NCI-H345 treated with DMSO at 0.1 percent for 48 hours (cell line): Measurements from ENCODE around the gene RPS3.
"Not testable (repeated sequence)": the region's sequence is repeated elsewhere in the genome, so short reads cannot be mapped to it uniquely, and the experiment has no call there.

Experiments
- DNase-seq: peaks from one replicate; lab custom pipeline; 2025; ENCODE audit not compliant: unreplicated experiment; lab: John Stamatoyannopoulos, UW

RPS3 gene

DNA sequence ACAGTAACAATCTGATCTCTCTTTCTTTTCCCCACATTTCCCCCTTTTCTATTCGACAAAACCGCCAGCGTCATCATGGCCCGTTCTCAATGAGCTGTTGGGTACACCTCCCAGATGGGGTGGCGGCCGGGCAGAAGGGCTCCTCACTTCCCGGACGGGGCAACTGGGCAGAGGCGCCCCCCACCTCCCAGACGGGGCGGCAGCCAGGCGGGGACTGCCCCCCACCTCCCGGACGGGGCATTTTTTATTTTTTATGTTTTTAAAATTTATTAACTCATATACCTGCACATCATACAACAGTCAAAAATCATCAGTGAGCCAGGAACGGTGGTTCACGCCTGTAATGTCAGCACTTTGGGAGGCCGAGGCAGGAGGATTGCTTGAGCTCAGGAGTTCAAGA lies 20.5 kb upstream of the RPS3 start:
- not testable (repeated sequence) for DNase-seq

DNA sequence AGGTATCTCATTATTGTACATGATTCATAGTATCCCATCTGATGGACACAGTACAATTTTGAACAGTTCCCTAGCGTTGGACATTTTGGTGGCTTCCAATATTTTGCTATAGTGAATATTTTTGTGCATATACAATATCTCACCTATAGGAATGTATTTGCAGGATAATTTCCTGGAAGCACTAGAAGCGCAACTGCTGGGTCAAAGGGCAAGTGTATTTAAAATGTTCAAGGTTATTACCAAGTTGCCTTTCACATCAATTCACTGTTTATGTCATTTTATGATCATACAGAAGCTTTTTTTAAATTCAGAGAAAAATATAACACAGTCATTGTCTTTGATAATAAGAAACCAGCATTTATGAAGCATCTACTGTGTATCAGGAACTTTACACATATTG lies 19.1 kb upstream of the RPS3 start:
- DNase-seq: no peak

GRCh38 chr11:75380716-75381420 lies 18.4 kb upstream of the RPS3 start:
- no peak for DNase-seq

GRCh38 chr11:75383246-75383645 lies 16.1 kb upstream of the RPS3 start:
- no peak for DNase-seq

DNA sequence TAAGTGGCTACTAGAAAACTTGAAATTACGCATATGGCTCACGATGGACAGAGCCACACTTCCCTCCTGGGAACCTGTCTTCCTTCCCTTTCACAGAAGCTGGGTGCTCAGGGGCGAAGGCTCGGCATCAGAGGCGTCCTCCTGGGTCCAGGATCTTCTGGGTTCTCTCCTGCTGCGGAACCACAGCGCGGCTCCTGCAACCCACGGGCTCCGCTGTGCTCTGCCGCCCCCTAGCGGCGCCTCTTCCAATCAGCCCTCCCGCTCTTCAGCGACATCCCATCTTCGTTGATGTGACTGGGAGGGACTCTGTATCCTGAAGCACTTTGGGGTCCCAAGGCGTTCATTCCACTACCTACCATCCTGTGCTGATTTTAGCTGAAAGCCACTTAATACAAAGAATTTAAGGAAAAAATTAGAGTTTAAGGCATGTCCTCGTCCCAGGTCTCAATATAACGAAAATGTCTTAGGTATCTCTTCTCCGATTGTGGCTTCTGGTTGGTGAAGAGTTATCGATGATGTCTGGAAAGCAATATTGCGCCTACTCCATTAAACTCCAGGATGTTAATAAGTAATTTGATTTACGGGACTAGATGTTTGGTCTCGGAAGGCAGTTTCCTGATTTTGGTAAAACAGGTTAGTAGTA lies 14.8 kb upstream of the RPS3 start:
- DNase-seq: peak; percentile 41

DNA sequence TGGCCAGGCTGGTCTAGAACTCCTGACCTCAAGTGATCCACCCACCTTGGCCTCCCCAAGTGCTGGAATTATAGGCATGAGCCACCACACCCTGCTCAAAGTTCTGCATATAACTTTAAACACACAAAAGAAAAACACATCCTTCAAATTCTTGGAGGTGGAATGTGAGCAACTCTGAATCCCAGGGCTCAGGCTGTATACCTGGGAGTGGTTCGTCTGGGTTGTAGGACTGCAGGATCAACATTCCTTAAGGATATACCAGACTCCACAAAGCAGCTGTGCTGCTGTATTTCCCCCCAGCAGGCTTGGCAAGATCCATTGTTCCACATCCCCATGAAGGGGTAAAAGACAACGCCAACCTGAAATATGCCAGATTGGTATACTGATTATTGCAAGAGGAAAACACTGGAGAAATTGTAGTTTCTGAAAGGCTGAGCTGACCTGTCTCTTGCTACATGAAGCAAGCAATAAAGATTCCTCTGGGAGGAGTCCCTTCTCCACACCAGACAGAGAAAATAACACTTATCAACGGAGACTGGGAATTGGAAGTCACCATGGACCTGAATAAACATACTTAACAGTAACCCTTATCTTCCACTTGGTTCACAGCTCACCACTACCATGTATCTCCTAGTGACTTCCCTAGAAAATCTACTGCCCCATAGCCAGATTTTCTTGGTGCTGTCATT lies 12.2 kb upstream of the RPS3 start:
- no peak for DNase-seq

GRCh38 chr11:75387736-75388294 lies 11.5 kb upstream of the RPS3 start:
- DNase-seq: no peak

- DNase-seq: peak; percentile 95
Measured at GRCh38 chr11:75388386-75389275, 10.7 kb upstream of the RPS3 start.

GRCh38 chr11:75389276-75389605 lies 10.1 kb upstream of the RPS3 start:
- no peak for DNase-seq

GRCh38 chr11:75389925-75390324 lies 9.4 kb upstream of the RPS3 start:
- DNase-seq: no peak

DNA sequence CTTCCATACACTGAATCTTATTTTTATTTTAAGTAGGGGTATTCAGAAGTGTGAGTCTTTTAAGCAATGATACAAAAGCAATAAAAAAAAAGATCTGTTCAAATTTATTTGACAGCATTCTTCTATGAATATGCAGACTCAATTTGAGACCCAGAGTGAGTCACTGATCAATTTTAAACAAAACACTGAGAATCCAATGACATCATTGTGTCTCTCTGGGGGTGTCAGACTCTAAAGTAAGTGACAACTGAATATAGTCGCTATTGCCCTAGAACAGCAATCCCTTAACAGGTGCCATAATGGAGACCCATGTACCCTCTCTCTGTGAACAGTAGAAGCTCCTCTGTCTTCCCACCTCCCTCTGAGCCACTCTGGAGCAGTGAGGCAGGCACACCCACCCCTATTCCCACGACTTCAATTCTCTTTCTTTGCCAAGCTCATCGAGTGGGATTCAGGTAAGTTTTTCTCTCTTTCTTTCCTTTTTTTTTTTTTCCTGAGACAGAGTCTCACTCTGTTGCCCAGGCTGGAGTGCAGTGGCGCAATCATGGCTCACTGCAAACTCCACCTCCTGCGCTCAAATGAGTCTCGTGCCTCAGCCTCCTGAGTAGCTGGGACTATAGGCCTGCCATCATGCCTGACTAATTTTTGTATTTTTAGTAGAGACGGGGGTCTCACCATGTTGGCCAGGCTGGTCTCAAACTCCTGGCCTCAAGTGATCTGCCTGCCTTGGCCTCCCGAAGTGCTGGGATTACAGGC lies 5.1 kb upstream of the RPS3 start:
- no peak for DNase-seq

- no peak for DNase-seq
Measured at GRCh38 chr11:75398906-75399305, 412 bp upstream of the RPS3 start.

GRCh38 chr11:75400146-75400865 lies 988 bp downstream of the RPS3 start:
- DNase-seq: no peak

DNA sequence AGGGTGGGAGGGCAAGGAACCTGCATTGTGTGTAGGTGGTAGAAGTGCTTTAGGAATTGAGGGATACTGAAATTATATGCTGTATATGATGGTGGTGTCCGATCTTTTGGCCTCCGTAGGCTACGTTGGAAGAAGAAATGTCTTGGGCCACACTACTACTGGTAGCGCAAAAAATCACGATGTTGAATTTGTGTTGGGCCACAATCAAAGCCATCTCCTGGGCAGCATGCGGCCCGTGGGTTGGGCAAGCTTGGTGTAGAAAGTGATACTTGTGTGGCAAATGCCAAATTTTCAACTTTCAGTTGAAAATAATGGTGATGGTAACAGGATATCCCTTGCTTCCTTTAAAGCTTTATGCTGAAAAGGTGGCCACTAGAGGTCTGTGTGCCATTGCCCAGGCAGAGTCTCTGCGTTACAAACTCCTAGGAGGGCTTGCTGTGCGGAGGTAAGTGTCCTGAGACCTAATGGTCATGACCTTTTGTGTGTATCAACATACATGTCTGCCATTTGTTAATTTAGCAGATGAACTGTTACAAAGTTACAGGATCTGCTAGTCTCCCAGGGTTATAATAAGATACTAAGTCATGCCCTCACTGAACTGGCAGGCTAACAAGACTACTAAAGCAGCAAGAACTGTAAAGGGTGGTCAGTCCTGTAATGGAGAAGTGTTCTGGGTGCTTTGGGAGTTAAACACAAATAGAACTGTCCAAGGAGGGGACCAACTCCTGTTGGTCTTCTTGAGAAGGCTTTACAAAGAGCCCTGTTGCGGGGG lies 2.9 kb downstream of the RPS3 start:
- no peak for DNase-seq

GRCh38 chr11:75403037-75403436 lies 3.7 kb downstream of the RPS3 start:
- DNase-seq: no peak

GRCh38 chr11:75403983-75404658 lies 4.8 kb downstream of the RPS3 start:
- no peak for DNase-seq

DNA sequence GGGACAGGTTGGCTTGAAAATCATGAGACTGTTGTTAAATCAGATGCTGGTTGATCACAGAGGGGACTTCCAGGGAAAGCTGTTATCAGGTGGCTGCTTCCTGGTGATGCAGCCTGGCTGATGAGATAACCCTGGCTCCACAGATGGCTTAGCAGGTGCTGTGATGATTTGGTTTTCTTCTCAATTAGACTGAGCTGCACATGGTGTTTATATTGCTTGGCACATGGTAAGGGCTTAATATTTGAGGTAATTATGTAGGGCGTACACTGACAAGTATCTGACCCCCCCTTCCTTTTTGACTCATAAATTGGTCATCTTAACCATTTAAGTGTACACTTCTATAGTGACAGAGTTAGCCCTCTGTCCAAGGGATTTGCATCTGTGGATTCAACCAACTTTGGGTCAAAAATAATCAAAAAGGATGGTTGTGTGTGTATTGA lies 7.0 kb downstream of the RPS3 start:
- no peak for DNase-seq

GRCh38 chr11:75408957-75409219 lies 9.6 kb downstream of the RPS3 start:
- no peak for DNase-seq

DNA sequence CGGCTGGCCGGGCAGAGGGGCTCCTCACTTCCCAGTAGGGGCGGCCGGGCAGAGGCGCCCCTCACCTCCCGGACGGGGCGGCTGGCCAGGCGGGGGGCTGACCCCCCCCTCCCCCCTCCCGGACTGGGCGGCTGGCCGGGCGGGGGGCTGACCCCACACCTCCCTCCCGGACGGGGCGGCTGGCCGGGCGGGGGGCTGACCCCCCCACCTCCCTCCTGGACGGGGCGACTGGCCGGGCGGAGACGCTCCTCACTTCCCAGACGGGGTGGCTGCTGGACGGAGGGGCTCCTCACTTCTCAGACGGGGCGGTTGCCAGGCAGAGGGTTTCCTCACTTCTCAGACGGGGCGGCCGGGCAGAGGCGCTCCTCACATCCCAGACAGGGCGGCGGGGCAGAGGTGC lies 10.7 kb downstream of the RPS3 start:
- not testable (repeated sequence) for DNase-seq
